OCI-LY7 (cell line): ENCODE data around the gene CDK5RAP3.

ENCODE experiments used
- CTCF ChIP-seq: fragments of 200-600 bp; sonication (generic); conservative IDR thresholded peaks from 2 replicates; pipeline ENCODE4 v1.5.1; 2014; ENCODE audit warnings: mild to moderate bottlenecking, antibody characterized with exemption, low read length, moderate library complexity, mixed read lengths
- EZH2phosphoT487 ChIP-seq: fragments of 200-600 bp; sonication (generic); IDR thresholded peaks from 2 replicates; pipeline ENCODE4 v1.6.1; 2018; ENCODE audit warnings: low read depth, borderline replicate concordance, mild to moderate bottlenecking, mixed run types, antibody characterized with exemption, low read length, moderate library complexity, mixed read lengths

DNA sequence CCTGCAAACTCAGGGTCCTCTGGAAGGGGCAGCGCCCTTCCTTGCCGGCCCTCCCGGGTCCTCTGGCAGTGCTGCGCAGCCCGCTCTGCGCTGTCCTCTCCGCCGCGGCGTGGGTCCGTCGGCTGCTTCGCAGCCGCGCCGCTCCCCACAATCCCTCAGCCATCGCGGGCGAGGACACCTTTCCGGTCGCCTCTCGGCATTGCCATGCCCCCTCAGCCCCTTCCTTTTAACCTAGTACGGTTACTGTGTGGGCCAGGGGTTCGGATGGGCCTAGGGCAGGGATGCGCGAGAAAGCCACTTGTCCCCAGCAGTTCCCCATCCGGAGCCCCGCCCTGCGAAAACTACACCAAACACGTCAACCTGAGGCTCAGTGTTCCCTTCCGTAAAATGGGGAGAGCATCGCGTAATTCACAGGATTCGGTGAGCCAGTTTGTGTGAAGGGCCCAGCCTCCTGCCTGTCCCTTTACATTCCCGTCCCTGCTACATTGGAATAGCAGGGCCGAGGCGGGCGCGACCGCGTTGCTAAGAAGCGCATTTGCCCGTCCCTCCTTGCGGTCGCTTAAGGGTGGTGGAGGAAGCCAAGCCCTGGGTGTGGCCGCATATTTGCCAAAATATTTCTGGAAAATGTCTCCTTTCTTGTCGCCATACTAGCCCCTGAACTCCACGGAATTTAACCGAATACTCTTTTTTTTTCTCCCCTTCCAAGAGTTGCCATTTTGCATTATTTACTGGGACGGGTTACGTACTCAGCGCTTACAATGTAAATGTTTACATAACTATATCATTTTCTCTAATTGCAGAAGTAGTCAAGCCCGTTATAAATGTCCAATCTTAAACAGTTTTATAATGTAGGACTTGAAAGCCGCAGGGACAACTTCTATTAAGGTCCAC is 53.5 kb downstream of the CDK5RAP3 start:
- no peak for TF ChIP-seq CTCF
- TF ChIP-seq EZH2phosphoT487: no peak
